ENCODE results near the gene ATG13. TPM values are rescaled to one million over a fixed set of nuclear protein-coding genes. Genes with fewer than 3 reads are reported as not detected.
A peak's percentile ranks its signal among the peaks of the same experiment; 100 is the strongest.
"Not testable (repeated sequence)": the region's sequence is repeated elsewhere in the genome, so short reads cannot be mapped to it uniquely, and the experiment has no call there.

The ATG13 gene
- total RNA-seq, 1 experiment from 2014 or later, result 69.2 TPM

DNA sequence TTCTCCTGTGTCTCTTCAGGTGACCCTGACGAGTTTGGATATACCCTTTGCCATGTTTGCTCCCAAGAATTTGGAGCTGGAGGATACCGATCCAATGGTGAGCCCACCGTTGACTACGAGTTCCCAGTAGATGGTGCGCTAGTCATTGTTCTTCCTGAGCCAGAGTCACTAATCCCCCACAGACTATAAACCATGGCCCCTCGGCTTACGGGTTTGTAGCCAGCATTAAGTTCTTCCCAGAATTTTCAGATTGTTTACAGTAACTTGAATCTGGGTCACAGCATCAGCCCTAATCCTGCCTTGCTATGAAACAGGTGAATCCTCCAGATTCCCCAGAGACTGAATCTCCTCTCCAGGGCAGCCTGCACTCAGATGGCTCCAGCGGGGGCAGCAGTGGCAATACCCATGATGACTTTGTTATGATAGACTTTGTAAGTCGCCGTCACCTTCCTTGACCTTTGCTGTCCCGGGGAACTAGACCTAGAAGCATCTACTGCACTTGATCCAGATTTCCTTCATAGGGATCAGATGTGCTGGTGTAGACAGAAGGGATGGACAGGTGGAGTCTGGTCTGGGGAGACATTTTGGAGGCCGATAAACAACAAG, 51.2 kb downstream of the ATG13 start:
- CTCF ChIA-PET, result interaction anchor here (1.4 kb wide), 1 partner anchor 484 kb away, joined by 4 read pairs; no protein-coding TSS in a partner anchor
- TF ChIP-seq SRF (IDR thresholded peaks at IDR 0.05; ENCODE audit: low read depth) (no peak), CBX3 (IDR thresholded peaks at IDR 0.05; ENCODE audit: low read depth) (no peak)
- ATAC-seq (no peak), DNase-seq (ENCODE audit: low read depth, low spot score) (no peak)
- Histone ChIP-seq H3K27me3 (ENCODE audit: insufficient read depth, low read length) (no peaks in the 10 kb centered on the region), H3K9ac (ENCODE audit: low read length) (no peak overlapping the region), H3K4me1 (ENCODE audit: control insufficient read depth in 1 of 2, insufficient read depth in 2 of 2, low read length in 2 of 2) (no peaks in the 10 kb centered on the region), H3K4me2 (ENCODE audit: low read length) (no peak overlapping the region), H3K79me2 (ENCODE audit: insufficient read depth, low read length) (no peaks in the 10 kb centered on the region), H3K9me3 (ENCODE audit: control insufficient read depth in 1 of 2, insufficient read depth in 1 of 2, low read depth in 1 of 2, low read length in 2 of 2) (no peaks in the 10 kb centered on the region), H3K4me3 (replicated peaks in 1 of 2; ENCODE audit: low read depth in 1 of 2, low read length in 2 of 2) (no peak overlapping the region), H3K9me2 (ENCODE audit: insufficient read depth) (no peaks in the 10 kb centered on the region), H3K27ac (ENCODE audit: low read depth, low read length) (no peak overlapping the region), H2AFZ (ENCODE audit: low read depth, low read length, poor library complexity, severe bottlenecking) (no peak overlapping the region), H4K20me1 (ENCODE audit: insufficient read depth) (no peaks in the 10 kb centered on the region), H3K36me3 (ENCODE audit: control insufficient read depth in 1 of 2, insufficient read depth in 2 of 2, low read length in 2 of 2) (peaks cover 10 to 19% of the 10 kb centered on the region in 2 experiments; a peak in 3 of 4 replicates)
- POLR2A ChIA-PET, result no interaction called here
- BruUV-seq (replicated peaks), result no TSS peak
- RAD21 ChIA-PET (ENCODE audit: low non-redundant PET in 1 of 2, low total read pairs in 2 of 2, uncharacterized antibody in 2 of 2, unreplicated experiment in 2 of 2), result no interaction called here
- intact Hi-C loops (cut with micrococcal nuclease), result loop anchor here (5.0 kb wide), 1 partner anchor 134 kb away; no protein-coding TSS in a partner anchor

DNA sequence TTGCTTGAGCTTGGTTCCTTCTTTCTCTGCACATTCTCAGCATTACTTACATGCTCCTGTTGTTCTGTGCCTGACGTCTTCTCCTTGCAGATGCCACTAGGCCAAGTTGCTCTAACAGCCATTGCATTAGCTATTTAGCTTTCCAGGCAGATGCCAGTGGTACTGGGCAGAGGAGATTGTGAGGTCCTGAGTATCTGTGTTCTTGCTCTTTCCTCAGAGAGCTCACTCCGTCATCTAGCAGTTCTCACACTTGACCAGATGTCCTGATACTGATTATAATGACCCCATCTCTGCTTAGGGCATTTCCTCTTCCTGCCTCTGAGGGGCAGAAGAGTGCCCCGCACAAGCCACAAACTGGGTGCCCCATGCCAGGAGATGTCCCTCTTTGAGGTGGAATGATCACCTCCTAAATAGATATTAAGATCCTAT, 52.4 kb downstream of the ATG13 start:
- H4K20me1 ChIP-seq (ENCODE audit: insufficient read depth), result no peaks in the 10 kb centered on the region
- TF ChIP-seq EGR1 (IDR thresholded peaks at IDR 0.05; ENCODE audit: low read depth) (no peak), RAD21 (IDR thresholded peaks at IDR 0.05; ENCODE audit: low read depth) (peak; percentile 53; the same call in 1 of the 2 replicates)
- TF ChIP-seq, protein P1, sequence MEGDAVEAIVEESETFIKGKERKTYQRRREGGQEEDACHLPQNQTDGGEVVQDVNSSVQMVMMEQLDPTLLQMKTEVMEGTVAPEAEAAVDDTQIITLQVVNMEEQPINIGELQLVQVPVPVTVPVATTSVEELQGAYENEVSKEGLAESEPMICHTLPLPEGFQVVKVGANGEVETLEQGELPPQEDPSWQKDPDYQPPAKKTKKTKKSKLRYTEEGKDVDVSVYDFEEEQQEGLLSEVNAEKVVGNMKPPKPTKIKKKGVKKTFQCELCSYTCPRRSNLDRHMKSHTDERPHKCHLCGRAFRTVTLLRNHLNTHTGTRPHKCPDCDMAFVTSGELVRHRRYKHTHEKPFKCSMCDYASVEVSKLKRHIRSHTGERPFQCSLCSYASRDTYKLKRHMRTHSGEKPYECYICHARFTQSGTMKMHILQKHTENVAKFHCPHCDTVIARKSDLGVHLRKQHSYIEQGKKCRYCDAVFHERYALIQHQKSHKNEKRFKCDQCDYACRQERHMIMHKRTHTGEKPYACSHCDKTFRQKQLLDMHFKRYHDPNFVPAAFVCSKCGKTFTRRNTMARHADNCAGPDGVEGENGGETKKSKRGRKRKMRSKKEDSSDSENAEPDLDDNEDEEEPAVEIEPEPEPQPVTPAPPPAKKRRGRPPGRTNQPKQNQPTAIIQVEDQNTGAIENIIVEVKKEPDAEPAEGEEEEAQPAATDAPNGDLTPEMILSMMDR (IDR thresholded peaks at IDR 0.05 in 2 of 3, conservative IDR thresholded peaks at IDR 0.05 in 1 of 3; ENCODE audit: borderline replicate concordance in 1 of 3, insufficient read depth in 1 of 3, low read depth in 2 of 3, low read length in 2 of 3), result peak; percentile 31 to 61 (median 58); a peak in 4 of 6 replicates
- H3K9me2 ChIP-seq (ENCODE audit: insufficient read depth), result no peaks in the 10 kb centered on the region
- H3K27ac ChIP-seq (ENCODE audit: low read depth, low read length), result no peak overlapping the region
- H3K4me2 ChIP-seq (ENCODE audit: low read length), result no peak overlapping the region
- BruUV-seq (replicated peaks), result no TSS peak
- H3K27me3 ChIP-seq (ENCODE audit: insufficient read depth, low read length), result no peaks in the 10 kb centered on the region
- H3K36me3 ChIP-seq (ENCODE audit: control insufficient read depth in 1 of 2, insufficient read depth in 2 of 2, low read length in 2 of 2), result peaks cover 10 to 22% of the 10 kb centered on the region in 2 experiments; a peak in 3 of 4 replicates
- ATAC-seq (peak; percentile 89), DNase-seq (ENCODE audit: low read depth, low spot score) (no peak)
- H3K9me3 ChIP-seq (ENCODE audit: control insufficient read depth in 1 of 2, insufficient read depth in 1 of 2, low read depth in 1 of 2, low read length in 2 of 2), result no peaks in the 10 kb centered on the region
- no peak overlapping the region for H2AFZ ChIP-seq (ENCODE audit: low read depth, low read length, poor library complexity, severe bottlenecking)
- H3K79me2 ChIP-seq (ENCODE audit: insufficient read depth, low read length), result no peaks in the 10 kb centered on the region
- H3K4me3 ChIP-seq (replicated peaks in 1 of 2; ENCODE audit: low read depth in 1 of 2, low read length in 2 of 2), result no peak overlapping the region
- intact Hi-C loops (cut with micrococcal nuclease), result loop anchor here (5.0 kb wide), 1 partner anchor 133 kb away; no protein-coding TSS in a partner anchor
- H3K9ac ChIP-seq (ENCODE audit: low read length), result no peak overlapping the region
- H3K4me1 ChIP-seq (ENCODE audit: control insufficient read depth in 1 of 2, insufficient read depth in 2 of 2, low read length in 2 of 2), result no peaks in the 10 kb centered on the region
- ChIA-PET CTCF (interaction anchor here (1.4 kb wide), 1 partner anchor 483 kb away, joined by 4 read pairs; no protein-coding TSS in a partner anchor), RAD21 (ENCODE audit: low non-redundant PET in 1 of 2, low total read pairs in 2 of 2, uncharacterized antibody in 2 of 2, unreplicated experiment in 2 of 2) (no interaction called here), POLR2A (no interaction called here)

DNA sequence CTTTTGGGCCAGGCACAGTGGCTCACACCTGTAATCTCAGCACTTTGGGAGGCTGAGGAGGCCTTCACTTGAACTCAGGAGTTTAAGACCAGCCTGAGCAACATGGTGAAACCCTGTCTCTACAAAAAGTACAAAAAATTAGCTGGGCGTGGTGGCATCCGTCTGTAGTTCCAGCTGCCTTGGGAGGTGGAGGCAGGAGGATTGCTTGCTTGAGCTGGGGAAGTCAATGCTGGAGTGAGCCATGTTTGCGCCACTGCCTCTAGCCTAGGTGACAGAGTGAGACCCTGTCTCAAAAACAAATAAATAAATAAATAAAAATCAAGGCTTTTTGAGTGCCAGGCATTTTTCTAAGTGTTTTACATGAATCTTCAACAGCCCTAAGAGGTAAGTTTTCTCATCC, 53.2 kb downstream of the ATG13 start:
- H3K4me1 ChIP-seq (ENCODE audit: control insufficient read depth in 1 of 2, insufficient read depth in 2 of 2, low read length in 2 of 2); CTCF ChIA-PET; ATAC-seq; H3K27ac ChIP-seq (ENCODE audit: low read depth, low read length); H3K4me3 ChIP-seq (replicated peaks in 1 of 2; ENCODE audit: low read depth in 1 of 2, low read length in 2 of 2); POLR2A ChIA-PET; H3K79me2 ChIP-seq (ENCODE audit: insufficient read depth, low read length); H3K27me3 ChIP-seq (ENCODE audit: insufficient read depth, low read length); H3K9ac ChIP-seq (ENCODE audit: low read length); DNase-seq (ENCODE audit: low read depth, low spot score); H4K20me1 ChIP-seq (ENCODE audit: insufficient read depth); H3K4me2 ChIP-seq (ENCODE audit: low read length); RAD21 ChIA-PET (ENCODE audit: low non-redundant PET in 1 of 2, low total read pairs in 2 of 2, uncharacterized antibody in 2 of 2, unreplicated experiment in 2 of 2); BruUV-seq (replicated peaks); intact Hi-C loops (cut with micrococcal nuclease); H2AFZ ChIP-seq (ENCODE audit: low read depth, low read length, poor library complexity, severe bottlenecking); H3K9me2 ChIP-seq (ENCODE audit: insufficient read depth); H3K9me3 ChIP-seq (ENCODE audit: control insufficient read depth in 1 of 2, insufficient read depth in 1 of 2, low read depth in 1 of 2, low read length in 2 of 2): not testable (repeated sequence)
- peaks cover 10 to 22% of the 10 kb centered on the region in 2 experiments; a peak in 3 of 4 replicates for H3K36me3 ChIP-seq (ENCODE audit: control insufficient read depth in 1 of 2, insufficient read depth in 2 of 2, low read length in 2 of 2)
